Keratinocyte (primary cell): ENCODE measurements around the gene TOP3B. TPM values are rescaled to one million over a fixed set of nuclear protein-coding genes. Genes with fewer than 3 reads are reported as not detected.

ENCODE experiments used
- DNase-seq: peaks from one replicate; pipeline ENCODE4 v3.0.0-alpha.2; 2011; ENCODE audit warnings: low read depth, missing footprints, low spot score
- FAIRE-seq: peaks from 2 replicates; lab custom pipeline; 2011; peaks lifted over from hg19 to GRCh38; lab: Jason Lieb, UNC
- H2AFZ ChIP-seq: 2 replicates; pipeline ENCODE4 v1.6.0; 2012; ENCODE audit warnings: low read length, control low read depth, inconsistent platforms; ENCODE audit not compliant: control insufficient read depth
- H3K27ac ChIP-seq: 2 replicates; pipeline ENCODE4 v1.5.1; 2011; ENCODE audit warnings: low read length; ENCODE audit not compliant: control insufficient read depth, insufficient read depth
- H3K27me3 ChIP-seq: 3 replicates; pipeline ENCODE4 v1.6.0; 2011; ENCODE audit warnings: low read length; ENCODE audit not compliant: control insufficient read depth, insufficient read depth; ENCODE audit errors: extremely low read depth
- H3K36me3 ChIP-seq, 2 experiments: 2 replicates in 1 of 2; 3 replicates in 1 of 2; pipeline ENCODE4 v1.5.1; 2011; ENCODE audit warnings: low read length in 2 of 2, mild to moderate bottlenecking in 1 of 2; ENCODE audit not compliant: control insufficient read depth in 2 of 2, insufficient read depth in 2 of 2; ENCODE audit errors: extremely low read depth in 1 of 2
- H3K4me1 ChIP-seq: 3 replicates; pipeline ENCODE4 v1.5.1; 2011; ENCODE audit warnings: low read length; ENCODE audit not compliant: control insufficient read depth, insufficient read depth; ENCODE audit errors: extremely low read depth
- H3K4me2 ChIP-seq: 3 replicates; pipeline ENCODE4 v1.6.0; 2011; ENCODE audit warnings: low read depth, low read length; ENCODE audit not compliant: control insufficient read depth, insufficient read depth; ENCODE audit errors: extremely low read depth
- H3K4me3 ChIP-seq, 3 experiments: fragments of 200-600 bp in 1 of 3; sonication (generic) in 1 of 3; 2 replicates in 2 of 3; 3 replicates in 1 of 3; pipeline ENCODE4 v1.5.1; 2011 to 2016; ENCODE audit warnings: low read length in 3 of 3, mild to moderate bottlenecking in 3 of 3, control low read depth in 2 of 3, inconsistent platforms in 1 of 3, low read depth in 1 of 3, mixed read lengths in 1 of 3, mixed run types in 1 of 3, moderate library complexity in 1 of 3; ENCODE audit not compliant: control insufficient read depth in 2 of 3, insufficient read depth in 2 of 3; ENCODE audit errors: extremely low read depth in 1 of 3
- H3K79me2 ChIP-seq: 2 replicates; pipeline ENCODE4 v1.6.0; 2012; ENCODE audit warnings: low read length; ENCODE audit not compliant: control insufficient read depth, insufficient read depth
- H3K9ac ChIP-seq: 3 replicates; pipeline ENCODE4 v1.6.0; 2011; ENCODE audit warnings: low read length; ENCODE audit not compliant: control insufficient read depth, insufficient read depth; ENCODE audit errors: extremely low read depth
- H3K9me1 ChIP-seq: 3 replicates; pipeline ENCODE4 v1.6.0; 2011; ENCODE audit warnings: low read length; ENCODE audit not compliant: control insufficient read depth, insufficient read depth; ENCODE audit errors: extremely low read depth
- H3K9me3 ChIP-seq: 2 replicates; pipeline ENCODE4 v1.5.1; 2012; ENCODE audit warnings: low read depth, low read length; ENCODE audit not compliant: control insufficient read depth
- H4K20me1 ChIP-seq: 3 replicates; pipeline ENCODE4 v1.6.0; 2011; ENCODE audit warnings: low read length; ENCODE audit not compliant: control insufficient read depth, insufficient read depth; ENCODE audit errors: extremely low read depth
- CTCF ChIP-seq, 3 experiments: IDR thresholded peaks in 1 of 3; conservative IDR thresholded peaks in 1 of 3; optimal IDR thresholded peaks in 1 of 3; 2 replicates in 2 of 3; 3 replicates in 1 of 3; pipeline versions ENCODE3 to v1.5.1; 2011; ENCODE audit warnings: low read length in 3 of 3, mild to moderate bottlenecking in 3 of 3, moderate library complexity in 2 of 3, control low read depth in 1 of 3, inconsistent platforms in 1 of 3; ENCODE audit not compliant: insufficient read depth in 2 of 3; ENCODE audit errors: extremely low read depth in 1 of 3
- EZH2 ChIP-seq: IDR thresholded peaks from one replicate; pipeline ENCODE4 v1.6.1; 2012; ENCODE audit warnings: inconsistent platforms, mild to moderate bottlenecking, low read length, moderate library complexity
- dilution Hi-C: fragments of 300-500 bp; cut with MboI; formaldehyde crosslinking; loops from one replicate; pipeline ENCODE4 v1.7.0; 2020; ENCODE audit warnings: low sequenced_read_pairs; ENCODE audit not compliant: extremely low pct_ligation_motif_present
- polyA plus RNA-seq, 5 experiments: library from polyadenylated mRNA; depleted of rRNA in 3 of 5; stranded (reverse) in 3 of 5; stranded (forward) in 1 of 5; unstranded in 1 of 5; fragments of >200 nt; gene quantifications; 1 replicate in 1 of 5; 2 replicates in 3 of 5; 3 replicates in 1 of 5; pipeline versions ENCODE4 v1.2.1 to v1.2.3, GENCODE V29; 2011 to 2012; ENCODE audit warnings: missing spikeins in 2 of 5, low read depth in 1 of 5, low replicate concordance in 1 of 5

Gene TOP3B
- polyA plus RNA-seq, 1 donor (not counting 4 experiments of a cell fraction or from before 2014, with no cell fraction given) = 13.8 TPM

- Histone ChIP-seq H3K4me1 (peaks cover 15% of the 10 kb centered on the region), H3K9me3 (no peaks in the 10 kb centered on the region), H3K4me3 (no peak overlapping the region), H3K36me3 (no peaks in the 10 kb centered on the region), H3K27me3 (no peaks in the 10 kb centered on the region), H3K79me2 (no peaks in the 10 kb centered on the region), H3K27ac (no peak overlapping the region), H4K20me1 (no peaks in the 10 kb centered on the region), H3K4me2 (no peak overlapping the region), H2AFZ (no peak overlapping the region), H3K9ac (no peak overlapping the region), H3K9me1 (no peaks in the 10 kb centered on the region)
- FAIRE-seq (no peak), DNase-seq (no peak)
- TF ChIP-seq EZH2 (no peak), CTCF (optimal IDR thresholded peaks at IDR 0.05 in 1 of 3, IDR thresholded peaks at IDR 0.05 in 1 of 3, conservative IDR thresholded peaks at IDR 0.05 in 1 of 3; ENCODE audit: extremely low read depth in 1 of 3, insufficient read depth in 2 of 3, low read length in 3 of 3) (no peak)
- dilution Hi-C loops = no loop called here
Observed at GRCh38 chr22:22015631-22016030, 33.0 kb upstream of the TOP3B start.

GRCh38 chr22:22014285-22014659, 31.7 kb upstream of the TOP3B start:
- no peak overlapping the region for H3K9ac ChIP-seq
- H3K9me1 ChIP-seq = no peaks in the 10 kb centered on the region
- H3K79me2 ChIP-seq = no peaks in the 10 kb centered on the region
- H3K27ac ChIP-seq = no peak overlapping the region
- H3K27me3 ChIP-seq = no peaks in the 10 kb centered on the region
- no peaks in the 10 kb centered on the region for H3K36me3 ChIP-seq
- no peaks in the 10 kb centered on the region for H4K20me1 ChIP-seq
- no peak for TF ChIP-seq EZH2
- TF ChIP-seq CTCF (optimal IDR thresholded peaks at IDR 0.05 in 1 of 3, IDR thresholded peaks at IDR 0.05 in 1 of 3, conservative IDR thresholded peaks at IDR 0.05 in 1 of 3; ENCODE audit: extremely low read depth in 1 of 3, insufficient read depth in 2 of 3, low read length in 3 of 3) = no peak
- dilution Hi-C loops = no loop called here
- no peak for DNase-seq
- H3K4me3 ChIP-seq = no peak overlapping the region
- H3K9me3 ChIP-seq = no peaks in the 10 kb centered on the region
- no peak overlapping the region for H2AFZ ChIP-seq
- peaks cover 12% of the 10 kb centered on the region for H3K4me1 ChIP-seq
- H3K4me2 ChIP-seq = no peak overlapping the region
- FAIRE-seq = no peak
